ENCODE data around the gene RXRB.

- TF ChIP-seq, protein P1, sequence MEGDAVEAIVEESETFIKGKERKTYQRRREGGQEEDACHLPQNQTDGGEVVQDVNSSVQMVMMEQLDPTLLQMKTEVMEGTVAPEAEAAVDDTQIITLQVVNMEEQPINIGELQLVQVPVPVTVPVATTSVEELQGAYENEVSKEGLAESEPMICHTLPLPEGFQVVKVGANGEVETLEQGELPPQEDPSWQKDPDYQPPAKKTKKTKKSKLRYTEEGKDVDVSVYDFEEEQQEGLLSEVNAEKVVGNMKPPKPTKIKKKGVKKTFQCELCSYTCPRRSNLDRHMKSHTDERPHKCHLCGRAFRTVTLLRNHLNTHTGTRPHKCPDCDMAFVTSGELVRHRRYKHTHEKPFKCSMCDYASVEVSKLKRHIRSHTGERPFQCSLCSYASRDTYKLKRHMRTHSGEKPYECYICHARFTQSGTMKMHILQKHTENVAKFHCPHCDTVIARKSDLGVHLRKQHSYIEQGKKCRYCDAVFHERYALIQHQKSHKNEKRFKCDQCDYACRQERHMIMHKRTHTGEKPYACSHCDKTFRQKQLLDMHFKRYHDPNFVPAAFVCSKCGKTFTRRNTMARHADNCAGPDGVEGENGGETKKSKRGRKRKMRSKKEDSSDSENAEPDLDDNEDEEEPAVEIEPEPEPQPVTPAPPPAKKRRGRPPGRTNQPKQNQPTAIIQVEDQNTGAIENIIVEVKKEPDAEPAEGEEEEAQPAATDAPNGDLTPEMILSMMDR (IDR thresholded peaks at IDR 0.05; ENCODE audit: insufficient read depth, low read length): no peak
- no peak for TF ChIP-seq POLR2AphosphoS5 (IDR thresholded peaks at IDR 0.05; ENCODE audit: low read depth)
- no peak for TF ChIP-seq REST (IDR thresholded peaks at IDR 0.05; ENCODE audit: insufficient replicate concordance, low read depth)
- TF ChIP-seq SPI1 (IDR thresholded peaks at IDR 0.05; ENCODE audit: borderline replicate concordance, low read depth): no peak
- no peak for TF ChIP-seq GABPA (IDR thresholded peaks at IDR 0.05; ENCODE audit: low read depth)
These were observed 16.8 kb upstream of the RXRB start for GRCh38 chr6:33217246-33217645.

Measured in HL-60 (cell line).